Measurements from ENCODE around the gene GRM7. TPM values are rescaled to one million over a fixed set of nuclear protein-coding genes. Genes with fewer than 3 reads are reported as not detected.

GRM7 gene
- polyA plus RNA-seq, 6 donors from 2014 or later: not detected

- Mint-ChIP-seq H3K4me1 (no peaks in the 10 kb centered on the region), H3K4me3 (no peak overlapping the region), H3K27ac (no peak overlapping the region), H3K9me3 (peaks cover 0 to 7% (median 3%) of the 10 kb centered on the region in 7 donors), H3K27me3 (no peaks in the 10 kb centered on the region), H3K36me3 (no peaks in the 10 kb centered on the region)
- no peak for ATAC-seq (ENCODE audit: low read depth in 2 of 2)
- DNase-seq: no peak
Measured at GRCh38 chr3:7687428-7688147, 826.7 kb downstream of the GRM7 start.

GRCh38 chr3:7692866-7693265 lies 832.0 kb downstream of the GRM7 start:
- H3K9me3 Mint-ChIP-seq: peaks cover 0 to 7% (median 3%) of the 10 kb centered on the region in 7 donors
- H3K36me3 Mint-ChIP-seq: no peaks in the 10 kb centered on the region
- no peak for DNase-seq
- H3K27me3 Mint-ChIP-seq: no peaks in the 10 kb centered on the region
- no peak overlapping the region for H3K4me3 Mint-ChIP-seq
- H3K27ac Mint-ChIP-seq: no peak overlapping the region
- ATAC-seq (ENCODE audit: low read depth in 2 of 2): no peak
- H3K4me1 Mint-ChIP-seq: peaks cover 0 to 3% (median 0%) of the 10 kb centered on the region in 3 donors

- no peaks in the 10 kb centered on the region for H3K27me3 Mint-ChIP-seq
- DNase-seq: no peak
- H3K4me1 Mint-ChIP-seq: peaks cover 0 to 3% (median 0%) of the 10 kb centered on the region in 3 donors
- no peak for ATAC-seq (ENCODE audit: low read depth in 2 of 2)
- no peaks in the 10 kb centered on the region for H3K36me3 Mint-ChIP-seq
- H3K4me3 Mint-ChIP-seq: no peak overlapping the region
- H3K9me3 Mint-ChIP-seq: peaks cover 0 to 7% (median 3%) of the 10 kb centered on the region in 7 donors
- no peak overlapping the region for H3K27ac Mint-ChIP-seq
Measured at GRCh38 chr3:7693976-7694375, 833.1 kb downstream of the GRM7 start.

GRCh38 chr3:7695049-7695448 lies 834.1 kb downstream of the GRM7 start:
- Mint-ChIP-seq H3K36me3 (no peaks in the 10 kb centered on the region), H3K4me1 (peaks cover 0 to 3% (median 0%) of the 10 kb centered on the region in 3 donors), H3K4me3 (no peak overlapping the region), H3K9me3 (peaks cover 0 to 7% (median 3%) of the 10 kb centered on the region in 7 donors), H3K27ac (no peak overlapping the region), H3K27me3 (no peaks in the 10 kb centered on the region)
- DNase-seq (no peak), ATAC-seq (ENCODE audit: low read depth in 2 of 2) (no peak)

GRCh38 chr3:7696320-7696719 lies 835.4 kb downstream of the GRM7 start:
- no peak overlapping the region for H3K27ac Mint-ChIP-seq
- no peak overlapping the region for H3K4me3 Mint-ChIP-seq
- no peak for ATAC-seq (ENCODE audit: low read depth in 2 of 2)

GRCh38 chr3:7697548-7697947 lies 836.6 kb downstream of the GRM7 start:
- Mint-ChIP-seq H3K4me1 (peaks cover 0 to 3% (median 0%) of the 10 kb centered on the region in 3 donors), H3K4me3 (no peak overlapping the region), H3K27ac (no peak overlapping the region), H3K9me3 (peaks cover 0 to 5% (median 0%) of the 10 kb centered on the region in 7 donors), H3K36me3 (no peaks in the 10 kb centered on the region), H3K27me3 (no peaks in the 10 kb centered on the region)
- DNase-seq: no peak
- ATAC-seq (ENCODE audit: low read depth in 2 of 2): no peak

More at GRCh38 chr3:7696320-7696719, 835.4 kb downstream of the GRM7 start:
- DNase-seq: no peak
- H3K4me1 Mint-ChIP-seq: peaks cover 0 to 3% (median 0%) of the 10 kb centered on the region in 3 donors
- H3K27me3 Mint-ChIP-seq: no peaks in the 10 kb centered on the region
- H3K9me3 Mint-ChIP-seq: peaks cover 0 to 7% (median 3%) of the 10 kb centered on the region in 7 donors
- no peaks in the 10 kb centered on the region for H3K36me3 Mint-ChIP-seq

GRCh38 chr3:7700539-7700938 lies 839.6 kb downstream of the GRM7 start:
- Mint-ChIP-seq H3K4me3 (no peak overlapping the region), H3K9me3 (peaks cover 0 to 2% (median 0%) of the 10 kb centered on the region in 7 donors), H3K27ac (no peak overlapping the region), H3K27me3 (no peaks in the 10 kb centered on the region), H3K36me3 (no peaks in the 10 kb centered on the region), H3K4me1 (no peaks in the 10 kb centered on the region)
- ATAC-seq (ENCODE audit: low read depth in 2 of 2): no peak
- DNase-seq: no peak

GRCh38 chr3:7700977-7701376 lies 840.1 kb downstream of the GRM7 start:
- no peak for DNase-seq
- H3K27ac Mint-ChIP-seq: no peak overlapping the region
- H3K9me3 Mint-ChIP-seq: peaks cover 0 to 2% (median 0%) of the 10 kb centered on the region in 7 donors
- no peaks in the 10 kb centered on the region for H3K27me3 Mint-ChIP-seq
- H3K4me3 Mint-ChIP-seq: no peak overlapping the region
- H3K4me1 Mint-ChIP-seq: no peaks in the 10 kb centered on the region
- no peaks in the 10 kb centered on the region for H3K36me3 Mint-ChIP-seq
- no peak for ATAC-seq (ENCODE audit: low read depth in 2 of 2)

- Mint-ChIP-seq H3K36me3 (no peaks in the 10 kb centered on the region), H3K4me3 (no peak overlapping the region), H3K27ac (no peak overlapping the region), H3K9me3 (peaks cover 0 to 7% (median 3%) of the 10 kb centered on the region in 7 donors), H3K27me3 (no peaks in the 10 kb centered on the region), H3K4me1 (no peaks in the 10 kb centered on the region)
- DNase-seq (no peak), ATAC-seq (ENCODE audit: low read depth in 2 of 2) (no peak)
Measured at GRCh38 chr3:7707187-7707586, 846.3 kb downstream of the GRM7 start.

- ATAC-seq (ENCODE audit: low read depth in 2 of 2): no peak
- Mint-ChIP-seq H3K36me3 (no peaks in the 10 kb centered on the region), H3K4me3 (no peak overlapping the region), H3K9me3 (peaks cover 0 to 14% (median 3%) of the 10 kb centered on the region in 7 donors), H3K4me1 (no peaks in the 10 kb centered on the region), H3K27me3 (no peaks in the 10 kb centered on the region), H3K27ac (no peak overlapping the region)
- no peak for DNase-seq
Measured at GRCh38 chr3:7709376-7710082, 848.6 kb downstream of the GRM7 start.

GRCh38 chr3:7710284-7710683 lies 849.4 kb downstream of the GRM7 start:
- H3K27me3 Mint-ChIP-seq: no peaks in the 10 kb centered on the region
- H3K27ac Mint-ChIP-seq: no peak overlapping the region
- no peak overlapping the region for H3K4me3 Mint-ChIP-seq
- H3K36me3 Mint-ChIP-seq: no peaks in the 10 kb centered on the region
- no peaks in the 10 kb centered on the region for H3K4me1 Mint-ChIP-seq
- no peak for ATAC-seq (ENCODE audit: low read depth in 2 of 2)
- H3K9me3 Mint-ChIP-seq: peaks cover 0 to 14% (median 4%) of the 10 kb centered on the region in 7 donors
- DNase-seq: no peak

GRCh38 chr3:7713724-7714123 lies 852.8 kb downstream of the GRM7 start:
- H3K4me3 Mint-ChIP-seq: no peak overlapping the region
- H3K36me3 Mint-ChIP-seq: no peaks in the 10 kb centered on the region
- H3K27me3 Mint-ChIP-seq: peaks cover 0 to 4% (median 0%) of the 10 kb centered on the region in 3 donors
- peaks cover 0 to 11% (median 2%) of the 10 kb centered on the region in 7 donors for H3K9me3 Mint-ChIP-seq
- no peak for DNase-seq
- ATAC-seq (ENCODE audit: low read depth in 2 of 2): no peak
- no peak overlapping the region for H3K27ac Mint-ChIP-seq
- H3K4me1 Mint-ChIP-seq: no peaks in the 10 kb centered on the region

GRCh38 chr3:7720649-7721297 lies 859.9 kb downstream of the GRM7 start:
- Mint-ChIP-seq H3K4me1 (no peaks in the 10 kb centered on the region), H3K27ac (no peak overlapping the region), H3K36me3 (no peaks in the 10 kb centered on the region), H3K27me3 (peaks cover 0 to 4% (median 0%) of the 10 kb centered on the region in 3 donors), H3K4me3 (no peak overlapping the region), H3K9me3 (peaks cover 0 to 6% (median 2%) of the 10 kb centered on the region in 7 donors)
- ATAC-seq (ENCODE audit: low read depth in 2 of 2) (no peak), DNase-seq (no peak)
